OCI-LY3 (cell line): ENCODE results near the gene ERP27.

Source experiments
- H2AFZ ChIP-seq: fragments of 200-600, 300-600 bp; shearing (Covaris generic); 2 replicates; pipeline ENCODE4 v1.6.0; 2014; ENCODE audit warnings: antibody characterized with exemption, low read depth, low read length
- H3K27ac ChIP-seq: fragments of 200-600, 300-600 bp; sonication (generic); 2 replicates; pipeline ENCODE4 v1.5.1; 2014; ENCODE audit warnings: mild to moderate bottlenecking, low read length, moderate library complexity, mixed read lengths
- H3K27me3 ChIP-seq: fragments of 200-600, 300-600 bp; sonication (generic); 2 replicates; pipeline ENCODE4 v1.6.1; 2014; ENCODE audit warnings: low read depth, low read length, mixed read lengths
- H3K36me3 ChIP-seq: fragments of 200-600, 300-600 bp; sonication (generic); replicated peaks from 2 replicates; pipeline ENCODE3; 2014; ENCODE audit warnings: low read depth, low read length, mixed read lengths
- H3K4me1 ChIP-seq: fragments of 300-600, 200-600 bp; sonication (generic); 2 replicates; pipeline ENCODE4 v1.6.1; 2014; ENCODE audit warnings: low read length, mixed read lengths
- H3K4me2 ChIP-seq: fragments of 200-600, 300-600 bp; sonication (generic); 2 replicates; pipeline ENCODE4 v1.6.1; 2014; ENCODE audit warnings: low read length, mixed read lengths
- H3K4me3 ChIP-seq: fragments of 300-600, 200-600 bp; sonication (generic); 2 replicates; pipeline ENCODE4 v1.5.1; 2014; ENCODE audit warnings: antibody characterized with exemption, mild to moderate bottlenecking, low read length, moderate library complexity
- H3K79me2 ChIP-seq: fragments of 300-600, 200-600 bp; shearing (Covaris generic); 2 replicates; pipeline ENCODE4 v1.6.1; 2014; ENCODE audit warnings: mild to moderate bottlenecking, low read length, mixed read lengths
- H3K9ac ChIP-seq: fragments of 300-600, 200-600 bp; shearing (Covaris generic); 2 replicates; pipeline ENCODE4 v1.6.0; 2014; ENCODE audit warnings: mild to moderate bottlenecking, low read length, moderate library complexity
- H3K9me3 ChIP-seq: fragments of 200-600, 300-600 bp; shearing (Covaris generic); 2 replicates; pipeline ENCODE4 v1.6.1; 2014; ENCODE audit warnings: low read length, mixed read lengths; ENCODE audit not compliant: insufficient read depth
- H4K20me1 ChIP-seq: fragments of 200-600, 300-600 bp; sonication (generic); 2 replicates; pipeline ENCODE4 v1.6.1; 2016; ENCODE audit warnings: low read length, mixed read lengths; ENCODE audit not compliant: insufficient read depth
- CTCF ChIP-seq: fragments of 200-600, 300-600 bp; sonication (generic); IDR thresholded peaks from 2 replicates; pipeline ENCODE4 v1.5.1; 2014; ENCODE audit warnings: antibody characterized with exemption, low read length, low read depth
- EZH2phosphoT487 ChIP-seq: fragments of 200-600 bp; shearing (Covaris generic); IDR thresholded peaks from 2 replicates; pipeline ENCODE4 v1.6.1; 2018; ENCODE audit warnings: antibody characterized with exemption, mixed run types, low read depth

ERP27 gene

GRCh38 chr12:14921218-14921617 is 17.1 kb downstream of the ERP27 start:
- TF ChIP-seq EZH2phosphoT487 (no peak), CTCF (no peak)
- H3K9me3 ChIP-seq, result no peaks in the 10 kb centered on the region
- H3K4me2 ChIP-seq, result no peak overlapping the region
- H2AFZ ChIP-seq, result no peak overlapping the region
- no peak overlapping the region for H3K9ac ChIP-seq
- no peak overlapping the region for H3K4me3 ChIP-seq
- H3K36me3 ChIP-seq, result peaks cover 4% of the 10 kb centered on the region
- H3K27ac ChIP-seq, result no peak overlapping the region
- H4K20me1 ChIP-seq, result no peaks in the 10 kb centered on the region
- no peaks in the 10 kb centered on the region for H3K79me2 ChIP-seq
- H3K4me1 ChIP-seq, result no peaks in the 10 kb centered on the region
- H3K27me3 ChIP-seq, result no peaks in the 10 kb centered on the region

GRCh38 chr12:14920475-14921126 is 17.7 kb downstream of the ERP27 start:
- H3K27ac ChIP-seq, result no peak overlapping the region
- no peak overlapping the region for H3K9ac ChIP-seq
- H3K9me3 ChIP-seq, result no peaks in the 10 kb centered on the region
- H3K4me2 ChIP-seq, result no peak overlapping the region
- H3K4me3 ChIP-seq, result no peak overlapping the region
- TF ChIP-seq CTCF (no peak), EZH2phosphoT487 (no peak)
- no peaks in the 10 kb centered on the region for H4K20me1 ChIP-seq
- H3K4me1 ChIP-seq, result no peaks in the 10 kb centered on the region
- no peaks in the 10 kb centered on the region for H3K27me3 ChIP-seq
- no peak overlapping the region for H2AFZ ChIP-seq
- H3K36me3 ChIP-seq, result peaks cover 4% of the 10 kb centered on the region
- H3K79me2 ChIP-seq, result no peaks in the 10 kb centered on the region

- Histone ChIP-seq H3K79me2 (no peaks in the 10 kb centered on the region), H3K9me3 (no peaks in the 10 kb centered on the region), H4K20me1 (no peaks in the 10 kb centered on the region), H3K4me3 (no peak overlapping the region), H3K27ac (no peak overlapping the region), H2AFZ (no peak overlapping the region), H3K9ac (no peak overlapping the region), H3K27me3 (no peaks in the 10 kb centered on the region), H3K36me3 (peaks cover 6% of the 10 kb centered on the region), H3K4me1 (no peaks in the 10 kb centered on the region), H3K4me2 (no peak overlapping the region)
- TF ChIP-seq CTCF (no peak), EZH2phosphoT487 (no peak)
Measured at GRCh38 chr12:14919455-14919854, 18.9 kb downstream of the ERP27 start.

- peaks cover 14% of the 10 kb centered on the region for H3K36me3 ChIP-seq
- no peak overlapping the region for H3K27ac ChIP-seq
- no peak overlapping the region for H2AFZ ChIP-seq
- H3K9ac ChIP-seq, result no peak overlapping the region
- H3K9me3 ChIP-seq, result no peaks in the 10 kb centered on the region
- no peak overlapping the region for H3K4me3 ChIP-seq
- H3K4me2 ChIP-seq, result no peak overlapping the region
- no peaks in the 10 kb centered on the region for H3K27me3 ChIP-seq
- H3K4me1 ChIP-seq, result no peaks in the 10 kb centered on the region
- H4K20me1 ChIP-seq, result no peaks in the 10 kb centered on the region
- TF ChIP-seq CTCF, result no peak
- TF ChIP-seq EZH2phosphoT487, result no peak
- H3K79me2 ChIP-seq, result no peaks in the 10 kb centered on the region
Measured at GRCh38 chr12:14915736-14916135, 22.6 kb downstream of the ERP27 start.
